ENCODE data around the gene HMGCS1.
"Not testable (repeated sequence)": the region's sequence is repeated elsewhere in the genome, so short reads cannot be mapped to it uniquely, and the experiment has no call there.

DNA sequence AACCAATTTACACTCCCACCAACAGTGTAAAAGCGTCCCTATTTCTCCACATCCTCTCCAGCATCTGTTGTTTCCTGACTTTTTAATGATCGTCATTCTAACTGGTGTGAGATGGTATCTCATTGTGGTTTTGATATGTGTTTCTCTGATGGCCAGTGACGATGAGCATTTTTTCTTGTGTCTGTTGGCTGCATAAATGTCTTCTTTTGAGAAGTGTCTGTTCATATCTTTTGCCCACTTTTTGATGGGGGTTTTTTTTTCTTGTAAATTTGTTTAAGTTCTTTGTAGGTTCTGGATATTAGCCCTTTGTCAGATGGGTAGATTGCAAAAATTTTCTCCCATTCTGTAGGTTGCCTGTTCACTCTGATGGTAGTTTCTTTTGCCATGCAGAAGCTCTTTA, 10.3 kb upstream of the HMGCS1 start:
- TF ChIP-seq, protein P1, sequence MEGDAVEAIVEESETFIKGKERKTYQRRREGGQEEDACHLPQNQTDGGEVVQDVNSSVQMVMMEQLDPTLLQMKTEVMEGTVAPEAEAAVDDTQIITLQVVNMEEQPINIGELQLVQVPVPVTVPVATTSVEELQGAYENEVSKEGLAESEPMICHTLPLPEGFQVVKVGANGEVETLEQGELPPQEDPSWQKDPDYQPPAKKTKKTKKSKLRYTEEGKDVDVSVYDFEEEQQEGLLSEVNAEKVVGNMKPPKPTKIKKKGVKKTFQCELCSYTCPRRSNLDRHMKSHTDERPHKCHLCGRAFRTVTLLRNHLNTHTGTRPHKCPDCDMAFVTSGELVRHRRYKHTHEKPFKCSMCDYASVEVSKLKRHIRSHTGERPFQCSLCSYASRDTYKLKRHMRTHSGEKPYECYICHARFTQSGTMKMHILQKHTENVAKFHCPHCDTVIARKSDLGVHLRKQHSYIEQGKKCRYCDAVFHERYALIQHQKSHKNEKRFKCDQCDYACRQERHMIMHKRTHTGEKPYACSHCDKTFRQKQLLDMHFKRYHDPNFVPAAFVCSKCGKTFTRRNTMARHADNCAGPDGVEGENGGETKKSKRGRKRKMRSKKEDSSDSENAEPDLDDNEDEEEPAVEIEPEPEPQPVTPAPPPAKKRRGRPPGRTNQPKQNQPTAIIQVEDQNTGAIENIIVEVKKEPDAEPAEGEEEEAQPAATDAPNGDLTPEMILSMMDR (IDR thresholded peaks at IDR 0.05) = not testable (repeated sequence)
- not testable (repeated sequence) for TF ChIP-seq ZFX (IDR thresholded peaks at IDR 0.05; ENCODE audit: borderline replicate concordance)

Data from 22Rv1 (cell line).